ENCODE results near the gene NAALADL2.

- TF ChIP-seq, protein P1, sequence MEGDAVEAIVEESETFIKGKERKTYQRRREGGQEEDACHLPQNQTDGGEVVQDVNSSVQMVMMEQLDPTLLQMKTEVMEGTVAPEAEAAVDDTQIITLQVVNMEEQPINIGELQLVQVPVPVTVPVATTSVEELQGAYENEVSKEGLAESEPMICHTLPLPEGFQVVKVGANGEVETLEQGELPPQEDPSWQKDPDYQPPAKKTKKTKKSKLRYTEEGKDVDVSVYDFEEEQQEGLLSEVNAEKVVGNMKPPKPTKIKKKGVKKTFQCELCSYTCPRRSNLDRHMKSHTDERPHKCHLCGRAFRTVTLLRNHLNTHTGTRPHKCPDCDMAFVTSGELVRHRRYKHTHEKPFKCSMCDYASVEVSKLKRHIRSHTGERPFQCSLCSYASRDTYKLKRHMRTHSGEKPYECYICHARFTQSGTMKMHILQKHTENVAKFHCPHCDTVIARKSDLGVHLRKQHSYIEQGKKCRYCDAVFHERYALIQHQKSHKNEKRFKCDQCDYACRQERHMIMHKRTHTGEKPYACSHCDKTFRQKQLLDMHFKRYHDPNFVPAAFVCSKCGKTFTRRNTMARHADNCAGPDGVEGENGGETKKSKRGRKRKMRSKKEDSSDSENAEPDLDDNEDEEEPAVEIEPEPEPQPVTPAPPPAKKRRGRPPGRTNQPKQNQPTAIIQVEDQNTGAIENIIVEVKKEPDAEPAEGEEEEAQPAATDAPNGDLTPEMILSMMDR (IDR thresholded peaks at IDR 0.05): no peak
- no peak for TF ChIP-seq POLR2A (IDR thresholded peaks at IDR 0.05)
Measured at GRCh38 chr3:175009295-175009694, 150.2 kb downstream of the NAALADL2 start.

Data from uterus (tissue), 2 donors.